GM19099 (cell line): ENCODE results near the gene PRUNE1.

ENCODE experiments used
- POLR2A ChIP-seq: IDR thresholded peaks from 3 replicates; pipeline ENCODE4 v1.6.1; 2011; ENCODE audit warnings: low read depth; ENCODE audit not compliant: insufficient read length; ENCODE audit errors: extremely low read depth

PRUNE1 gene

DNA sequence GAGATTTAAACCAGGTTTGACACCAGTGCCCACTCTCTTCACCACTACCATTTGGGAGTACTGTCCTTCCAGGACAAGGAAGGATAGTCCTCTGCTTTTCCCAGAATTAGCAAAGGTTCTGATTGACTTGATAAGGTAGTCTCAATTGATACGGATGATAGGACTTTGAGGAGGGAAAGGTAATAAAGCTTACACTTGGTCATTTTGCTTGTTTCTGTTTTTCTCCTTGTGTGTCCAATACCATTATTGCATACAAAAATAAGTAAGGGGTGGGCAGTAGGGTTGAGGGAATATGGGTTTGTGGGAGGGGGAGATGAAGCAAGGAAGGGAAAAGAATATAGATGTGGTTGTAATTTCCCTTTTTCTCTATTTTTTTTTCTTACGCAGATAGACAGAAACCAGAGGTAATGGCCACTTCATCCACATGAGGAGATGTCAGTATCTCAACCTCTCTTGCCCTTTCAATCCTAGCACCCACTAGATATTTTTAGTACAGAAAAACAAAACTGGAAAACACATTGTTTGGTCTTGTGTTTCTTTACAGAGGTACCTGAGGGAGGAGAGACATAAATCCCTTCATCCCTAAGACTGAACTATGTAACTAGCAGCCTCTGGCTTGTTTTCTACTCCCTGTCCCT, 41.9 kb downstream of the PRUNE1 start:
- no peak for TF ChIP-seq POLR2A

DNA sequence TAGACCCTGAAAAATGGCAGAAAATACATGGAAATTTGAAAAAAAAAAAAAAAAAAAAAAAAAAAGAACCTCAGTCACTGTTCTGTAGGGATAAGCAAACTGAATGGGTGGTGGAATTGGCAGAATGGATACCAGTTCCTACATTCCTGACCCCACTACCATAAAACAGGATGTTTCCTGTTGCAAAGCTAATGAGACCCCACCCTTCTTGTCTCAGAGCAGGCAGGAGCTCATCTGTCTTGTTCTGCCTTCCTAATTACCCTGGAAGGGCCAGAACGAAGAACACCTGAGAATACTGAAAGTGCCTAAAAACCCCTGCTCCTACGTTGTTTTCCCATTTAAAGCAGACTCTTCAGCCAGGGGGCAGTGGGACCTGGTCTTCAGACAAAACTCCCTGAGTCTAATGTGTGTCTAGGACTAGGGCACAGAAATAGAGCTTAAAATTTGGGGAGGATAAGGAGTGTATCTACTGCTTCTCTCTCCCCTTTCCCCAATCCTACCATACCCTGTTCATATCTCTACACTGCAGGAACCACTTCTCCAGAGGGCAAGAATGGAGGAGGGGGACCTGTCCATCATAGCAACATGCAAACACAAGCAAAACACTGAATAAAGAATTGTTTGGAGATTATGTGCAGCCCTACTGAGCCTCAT, 43.2 kb downstream of the PRUNE1 start:
- TF ChIP-seq POLR2A, result peak; percentile 9

- TF ChIP-seq POLR2A, result no peak
Measured at GRCh38 chr1:151054971-151055547, 46.8 kb downstream of the PRUNE1 start.

GRCh38 chr1:151055581-151055980, 47.3 kb downstream of the PRUNE1 start:
- TF ChIP-seq POLR2A, result no peak

- TF ChIP-seq POLR2A, result no peak
Measured at GRCh38 chr1:151056149-151056548, 47.9 kb downstream of the PRUNE1 start.

GRCh38 chr1:151058692-151059091, 50.4 kb downstream of the PRUNE1 start:
- TF ChIP-seq POLR2A, result no peak

DNA sequence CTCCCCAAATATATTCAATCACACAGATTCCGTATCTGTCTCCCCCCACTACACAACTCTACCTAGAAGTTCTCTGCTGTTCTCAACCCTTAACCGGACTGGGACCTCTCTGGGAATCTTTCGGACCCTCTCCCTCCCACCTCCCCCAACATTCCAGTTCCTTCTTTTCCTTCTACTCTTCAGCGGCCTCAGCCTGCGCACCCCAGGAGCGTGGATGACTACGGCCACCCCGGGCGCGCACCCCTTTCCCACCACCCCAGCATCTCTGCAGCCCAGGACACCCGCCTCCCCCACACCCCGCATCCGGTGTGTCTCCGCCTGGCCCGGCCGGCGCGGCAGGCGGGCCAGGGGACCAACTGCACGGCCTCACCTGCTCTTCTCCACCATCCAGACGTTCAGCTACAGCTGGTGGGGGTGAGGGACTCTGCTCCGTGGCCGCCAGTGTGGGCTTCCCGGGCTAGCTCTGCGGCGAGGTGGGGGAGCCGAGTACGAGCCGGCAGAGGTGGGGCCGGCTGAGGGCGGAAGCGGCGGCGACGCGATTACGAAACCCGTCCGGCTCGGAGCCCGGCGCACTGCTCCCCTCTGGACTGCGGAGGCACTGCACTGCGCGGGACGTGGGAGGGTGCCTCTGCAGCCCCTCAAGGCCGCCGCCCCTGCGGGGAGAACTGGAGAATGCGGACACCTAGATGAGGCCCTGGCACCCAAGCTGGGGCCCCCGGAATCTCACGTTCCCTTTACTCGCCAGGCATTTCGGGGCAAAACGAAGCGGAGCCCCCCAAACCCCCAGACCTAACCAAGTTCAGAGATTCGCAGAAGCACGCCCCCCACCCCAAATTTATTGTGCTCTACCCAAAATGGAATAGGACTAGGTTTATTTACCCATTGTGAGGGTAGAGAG, 51.1 kb downstream of the PRUNE1 start, which contains the start of gene CDC42SE1:
Gene CDC42SE1 (minus strand): TSS at position 514 of the 898 bp plus-strand sequence. CDS start 3,892 bp downstream, outside the sequence.
- TF ChIP-seq POLR2A, result peak; percentile 90

GRCh38 chr1:151060007-151060656, 51.9 kb downstream of the PRUNE1 start, which contains the start of gene MLLT11:
Gene MLLT11, plus strand, starts transcription at chr1:151060397. Its CDS starts 6,828 bp downstream, at chr1:151067225.
- peak; percentile 45 for TF ChIP-seq POLR2A

GRCh38 chr1:151060657-151061421, 52.6 kb downstream of the PRUNE1 start:
- TF ChIP-seq POLR2A, result no peak

DNA sequence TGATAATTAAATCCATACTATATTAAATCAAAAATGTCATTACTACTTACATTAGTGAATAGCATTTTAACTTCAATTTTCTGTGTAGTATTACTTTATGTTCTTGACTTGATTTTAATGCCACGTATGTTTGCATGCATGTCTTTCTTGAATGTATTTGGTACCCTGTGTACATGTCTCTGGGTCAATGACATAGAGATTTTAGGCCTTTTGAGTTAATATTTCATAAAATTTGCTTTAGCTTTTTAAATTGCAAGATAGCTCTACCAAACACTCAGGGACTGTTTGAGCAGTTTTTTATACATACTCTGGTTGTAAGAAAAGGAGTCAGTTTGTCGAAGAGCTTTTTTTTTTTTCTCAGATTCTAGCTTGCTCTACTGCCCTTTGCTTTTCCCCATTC, 53.5 kb downstream of the PRUNE1 start:
- no peak for TF ChIP-seq POLR2A

DNA sequence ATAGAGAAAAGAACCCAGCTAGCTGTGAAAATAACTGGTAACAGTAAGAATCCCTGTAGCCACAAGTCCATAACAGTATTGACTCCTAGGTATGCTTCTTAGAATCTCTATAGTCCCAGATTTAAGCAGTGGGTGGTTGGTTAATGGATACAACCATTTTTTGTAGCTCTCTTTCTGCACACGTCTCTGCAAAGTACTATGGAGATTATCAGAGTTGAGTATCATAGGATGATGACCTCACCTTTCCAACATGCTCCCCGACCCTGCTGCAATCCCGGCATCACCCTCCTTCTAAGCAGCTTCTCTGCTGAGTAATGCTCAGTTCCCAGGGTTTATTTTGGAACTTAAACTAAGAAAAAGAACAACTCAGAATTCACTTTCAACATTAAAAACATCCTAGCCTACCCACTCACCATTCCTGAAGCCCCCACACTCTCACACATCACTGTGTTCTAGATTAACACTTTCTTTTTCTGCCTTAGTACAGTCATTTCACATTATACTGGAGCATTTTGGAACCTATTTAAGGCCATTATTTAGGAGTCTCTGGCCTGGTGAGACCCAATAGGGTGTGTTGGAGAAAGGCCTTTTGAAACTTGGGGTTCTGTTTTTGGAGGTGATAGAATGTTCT, 54.6 kb downstream of the PRUNE1 start:
- no peak for TF ChIP-seq POLR2A

- TF ChIP-seq POLR2A, result no peak
Measured at GRCh38 chr1:151065089-151065645, 56.9 kb downstream of the PRUNE1 start.

DNA sequence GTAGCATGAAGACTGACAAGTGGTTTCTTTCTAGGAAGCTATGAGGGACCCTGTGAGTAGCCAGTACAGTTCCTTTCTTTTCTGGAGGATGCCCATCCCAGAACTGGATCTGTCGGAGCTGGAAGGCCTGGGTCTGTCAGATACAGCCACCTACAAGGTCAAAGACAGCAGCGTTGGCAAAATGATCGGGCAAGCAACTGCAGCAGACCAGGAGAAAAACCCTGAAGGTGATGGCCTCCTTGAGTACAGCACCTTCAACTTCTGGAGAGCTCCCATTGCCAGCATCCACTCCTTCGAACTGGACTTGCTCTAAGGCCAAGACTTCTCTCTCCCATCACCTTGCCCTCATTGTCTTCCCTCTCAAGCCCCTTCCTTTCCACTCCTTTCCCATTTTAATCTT, 58.9 kb downstream of the PRUNE1 start:
- no peak for TF ChIP-seq POLR2A
